Adrenal gland (tissue), 5 donors: ENCODE measurements around the gene SLC6A11.

Source experiments
- POLR2A ChIP-seq, 2 donors: fragments of 450-650 bp; IDR thresholded peaks; one replicate each; pipeline ENCODE4 v1.6.1; 2017; ENCODE audit warnings: antibody characterized with exemption in 2 of 2, mild to moderate bottlenecking in 2 of 2, moderate library complexity in 1 of 2
- TF ChIP-seq, protein P1 (sequence below), 6 experiments: fragments of 450-650 bp in 4 of 6; fragments of 200-600 bp in 2 of 6; sonication (generic) in 1 of 6; IDR thresholded peaks; 1 replicate in 5 of 6; 2 replicates in 1 of 6; pipeline versions ENCODE4 v1.5.1 to v1.8.0; 2016 to 2021; ENCODE audit warnings: antibody characterized with exemption in 6 of 6, mild to moderate bottlenecking in 2 of 6, moderate library complexity in 1 of 6
- donor health status: DM: no; HTN: no; CAD: no.

DNA sequence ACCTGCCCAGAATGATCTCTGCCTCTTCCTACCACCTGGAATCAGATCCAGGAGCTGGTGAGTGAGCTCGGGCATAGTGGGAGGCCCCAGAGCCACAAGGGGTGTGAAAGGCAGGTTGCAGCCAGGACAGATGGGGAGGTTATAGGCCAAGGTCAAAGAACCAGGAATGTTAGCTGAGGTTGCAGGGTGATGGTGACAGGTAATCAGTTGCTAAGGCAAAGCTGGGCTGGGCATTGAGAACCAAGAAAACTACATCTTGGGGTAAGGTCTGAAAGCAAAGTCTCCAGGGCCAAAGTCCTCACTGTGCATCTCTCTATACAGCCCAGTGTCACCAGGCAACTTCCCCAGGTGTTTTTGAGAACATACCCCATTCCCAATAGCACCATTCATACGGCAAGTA lies 38.4 kb upstream of the SLC6A11 start:
- TF ChIP-seq, protein P1, sequence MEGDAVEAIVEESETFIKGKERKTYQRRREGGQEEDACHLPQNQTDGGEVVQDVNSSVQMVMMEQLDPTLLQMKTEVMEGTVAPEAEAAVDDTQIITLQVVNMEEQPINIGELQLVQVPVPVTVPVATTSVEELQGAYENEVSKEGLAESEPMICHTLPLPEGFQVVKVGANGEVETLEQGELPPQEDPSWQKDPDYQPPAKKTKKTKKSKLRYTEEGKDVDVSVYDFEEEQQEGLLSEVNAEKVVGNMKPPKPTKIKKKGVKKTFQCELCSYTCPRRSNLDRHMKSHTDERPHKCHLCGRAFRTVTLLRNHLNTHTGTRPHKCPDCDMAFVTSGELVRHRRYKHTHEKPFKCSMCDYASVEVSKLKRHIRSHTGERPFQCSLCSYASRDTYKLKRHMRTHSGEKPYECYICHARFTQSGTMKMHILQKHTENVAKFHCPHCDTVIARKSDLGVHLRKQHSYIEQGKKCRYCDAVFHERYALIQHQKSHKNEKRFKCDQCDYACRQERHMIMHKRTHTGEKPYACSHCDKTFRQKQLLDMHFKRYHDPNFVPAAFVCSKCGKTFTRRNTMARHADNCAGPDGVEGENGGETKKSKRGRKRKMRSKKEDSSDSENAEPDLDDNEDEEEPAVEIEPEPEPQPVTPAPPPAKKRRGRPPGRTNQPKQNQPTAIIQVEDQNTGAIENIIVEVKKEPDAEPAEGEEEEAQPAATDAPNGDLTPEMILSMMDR (IDR thresholded peaks at IDR 0.05): no peak
- TF ChIP-seq POLR2A (IDR thresholded peaks at IDR 0.05): no peak
